IMR-90 (cell line): Measurements from ENCODE around the gene SLC7A6OS. TPM values are rescaled to one million over a fixed set of nuclear protein-coding genes. Genes with fewer than 3 reads are reported as not detected.

ENCODE experiments used
- ATAC-seq: fragments of 200-7000 bp; cut with Tn5 transposase; 2 replicates; pipeline ENCODE4 v1.9.1; 2020; ENCODE audit warnings: low read depth, mild to moderate bottlenecking, moderate library complexity
- BruUV-seq: library from RNA; stranded (reverse); fragments of 400-500 nt; replicated peaks from 2 replicates; lab custom pipeline; 2021; lab: Mats Ljungman, UMichigan
- CTCF ChIA-PET: fragments of 300-600 bp; formaldehyde crosslinking; extraction: SDS; loops from one replicate; lab custom pipeline; 2021; ENCODE audit warnings: antibody characterized with exemption; lab: Yijun Ruan, JAX
- POLR2A ChIA-PET: fragments of 300-600 bp; sonication (Branson Sonifier 250); formaldehyde crosslinking; loops from one replicate; lab custom pipeline; 2022; ENCODE audit warnings: antibody characterized with exemption; ENCODE audit not compliant: unreplicated experiment; lab: Charles Lee
- DNase-seq: peaks from one replicate; pipeline ENCODE4 v3.0.0; 2013
- H2AFZ ChIP-seq: replicated peaks from 2 replicates; pipeline ENCODE3; 2013; ENCODE audit warnings: low read length, mild to moderate bottlenecking; ENCODE audit not compliant: poor library complexity
- H2AK5ac ChIP-seq: 2 replicates; pipeline ENCODE4 v1.6.1; 2013; ENCODE audit warnings: low read depth, low read length, inconsistent platforms
- H2AK9ac ChIP-seq: replicated peaks from 2 replicates; pipeline ENCODE3; 2013; ENCODE audit warnings: mild to moderate bottlenecking, low read depth, low read length, moderate library complexity; ENCODE audit not compliant: poor library complexity
- H2BK120ac ChIP-seq: 2 replicates; pipeline ENCODE4 v1.6.1; 2013; ENCODE audit warnings: low read depth, low read length, inconsistent platforms
- H2BK15ac ChIP-seq: 3 replicates; pipeline ENCODE4 v1.6.1; 2013; ENCODE audit warnings: low read depth, low read length, inconsistent platforms
- H2BK20ac ChIP-seq: 2 replicates; pipeline ENCODE4 v1.6.1; 2013; ENCODE audit warnings: low read depth, mild to moderate bottlenecking, inconsistent platforms, low read length, moderate library complexity
- H2BK5ac ChIP-seq: 2 replicates; pipeline ENCODE4 v1.6.1; 2013; ENCODE audit warnings: mild to moderate bottlenecking, low read depth, low read length, inconsistent platforms; ENCODE audit not compliant: poor library complexity, severe bottlenecking
- H3K14ac ChIP-seq: replicated peaks from 2 replicates; pipeline ENCODE4 v1.6.1; 2013; ENCODE audit warnings: low read depth, low read length, inconsistent platforms
- H3K18ac ChIP-seq: 2 replicates; pipeline ENCODE4 v1.6.1; 2013; ENCODE audit warnings: low read depth, low read length, control low read depth
- H3K23ac ChIP-seq: 2 replicates; pipeline ENCODE4 v1.6.1; 2013; ENCODE audit warnings: low read depth, low read length, inconsistent platforms
- H3K27ac ChIP-seq: 2 replicates; pipeline ENCODE4 v1.5.1; 2013; ENCODE audit warnings: mild to moderate bottlenecking, control low read depth, low read length; ENCODE audit not compliant: insufficient read depth
- H3K27me3 ChIP-seq: 2 replicates; pipeline ENCODE4 v1.6.1; 2013; ENCODE audit warnings: low read length; ENCODE audit not compliant: control insufficient read depth, insufficient read depth
- H3K36me3 ChIP-seq: 2 replicates; pipeline ENCODE4 v1.6.1; 2013; ENCODE audit warnings: low read length, mixed read lengths; ENCODE audit not compliant: control insufficient read depth, insufficient read depth
- H3K4ac ChIP-seq: 2 replicates; pipeline ENCODE4 v1.6.1; 2013; ENCODE audit warnings: low read depth, low read length, inconsistent platforms
- H3K4me1 ChIP-seq: 2 replicates; pipeline ENCODE4 v1.6.1; 2013; ENCODE audit warnings: low read length, mixed read lengths; ENCODE audit not compliant: control insufficient read depth, insufficient read depth
- H3K4me2 ChIP-seq: 2 replicates; pipeline ENCODE4 v1.6.1; 2013; ENCODE audit warnings: low read depth, mild to moderate bottlenecking, control low read depth, low read length, moderate library complexity
- H3K4me3 ChIP-seq: 2 replicates; pipeline ENCODE4 v1.5.1; 2013; ENCODE audit warnings: low read depth, mild to moderate bottlenecking, control low read depth, low read length, moderate library complexity; ENCODE audit not compliant: insufficient read depth
- H3K56ac ChIP-seq: 2 replicates; pipeline ENCODE4 v1.6.1; 2013; ENCODE audit warnings: low read length, inconsistent platforms; ENCODE audit not compliant: insufficient read depth; ENCODE audit errors: extremely low read depth
- H3K79me1 ChIP-seq, 2 experiments: 2 replicates each; pipeline ENCODE4 v1.6.1; 2013; ENCODE audit warnings: low read length in 2 of 2, inconsistent platforms in 1 of 2, low read depth in 1 of 2
- H3K9ac ChIP-seq: 2 replicates; pipeline ENCODE4 v1.6.1; 2013; ENCODE audit warnings: low read depth, low read length, control low read depth
- H3K9me1 ChIP-seq: 2 replicates; pipeline ENCODE4 v1.6.1; 2013; ENCODE audit warnings: low read length, inconsistent platforms; ENCODE audit not compliant: insufficient read depth
- H3K9me3 ChIP-seq: 2 replicates; pipeline ENCODE4 v1.6.1; 2013; ENCODE audit warnings: low read length; ENCODE audit not compliant: control insufficient read depth, insufficient read depth
- H4K20me1 ChIP-seq: 2 replicates; pipeline ENCODE4 v1.6.1; 2013; ENCODE audit warnings: low read length, inconsistent platforms; ENCODE audit not compliant: insufficient read depth
- H4K5ac ChIP-seq: 2 replicates; pipeline ENCODE4 v1.6.1; 2013; ENCODE audit warnings: mild to moderate bottlenecking, low read depth, low read length, control low read depth
- H4K8ac ChIP-seq, 2 experiments: 2 replicates each; pipeline ENCODE4 v1.6.1; 2013; ENCODE audit warnings: low read depth in 2 of 2, low read length in 2 of 2, control low read depth in 1 of 2, inconsistent platforms in 1 of 2
- H4K91ac ChIP-seq: 2 replicates; pipeline ENCODE4 v1.6.1; 2013; ENCODE audit warnings: low read depth, low read length, inconsistent platforms; ENCODE audit not compliant: insufficient read depth
- BHLHE40 ChIP-seq: fragments of 150-350 bp; IDR thresholded peaks from 2 replicates; pipeline ENCODE4 v1.6.1; 2016; ENCODE audit warnings: mild to moderate bottlenecking, low read depth, low read length
- CEBPB ChIP-seq: IDR thresholded peaks from 2 replicates; pipeline ENCODE4 v1.6.1; 2012; ENCODE audit warnings: low read depth, low read length, improper control_type of control experiment
- CHD1 ChIP-seq: IDR thresholded peaks from 2 replicates; pipeline ENCODE4 v1.6.1; 2012; ENCODE audit warnings: low read depth, low read length, improper control_type of control experiment
- FOS ChIP-seq: fragments of 150-350 bp; IDR thresholded peaks from 2 replicates; pipeline ENCODE4 v1.6.1; 2016; ENCODE audit warnings: low read depth, low read length
- MAFK ChIP-seq: IDR thresholded peaks from 2 replicates; pipeline ENCODE4 v1.6.1; 2012; ENCODE audit warnings: low read depth, low read length, improper control_type of control experiment
- MAZ ChIP-seq: IDR thresholded peaks from 2 replicates; pipeline ENCODE4 v1.6.1; 2012; ENCODE audit warnings: low read depth, mild to moderate bottlenecking, low read length, improper control_type of control experiment, moderate library complexity, borderline replicate concordance
- MXI1 ChIP-seq: IDR thresholded peaks from 2 replicates; pipeline ENCODE4 v1.6.1; 2012; ENCODE audit warnings: low read depth, mild to moderate bottlenecking, low read length, moderate library complexity, borderline replicate concordance
- NFE2L2 ChIP-seq: fragments of 150-350 bp; IDR thresholded peaks from 2 replicates; pipeline ENCODE4 v1.6.1; 2016; ENCODE audit warnings: low read depth, mild to moderate bottlenecking, low read length
- POLR2A ChIP-seq: IDR thresholded peaks from 2 replicates; pipeline ENCODE4 v1.6.1; 2012; ENCODE audit warnings: mild to moderate bottlenecking, low read depth, low read length
- RAD21 ChIP-seq: IDR thresholded peaks from 2 replicates; pipeline ENCODE4 v1.6.1; 2012; ENCODE audit warnings: low read length, improper control_type of control experiment
- RCOR1 ChIP-seq: IDR thresholded peaks from 2 replicates; pipeline ENCODE4 v1.6.1; 2012; ENCODE audit warnings: mild to moderate bottlenecking, low read length, improper control_type of control experiment; ENCODE audit not compliant: insufficient replicate concordance
- RFX5 ChIP-seq: IDR thresholded peaks from 2 replicates; pipeline ENCODE4 v1.8.0; 2012; ENCODE audit warnings: low read depth, mild to moderate bottlenecking, low read length, moderate library complexity
- SMC3 ChIP-seq: fragments of 150-350 bp; IDR thresholded peaks from 2 replicates; pipeline ENCODE4 v1.6.1; 2016; ENCODE audit warnings: low read depth, mild to moderate bottlenecking, antibody characterized with exemption, low read length, moderate library complexity
- WGBS, 2 experiments: methylation state at CpG; one replicate each; pipeline versions ENCODE4 v1.1.5 to v1.1.7; 2013; ENCODE audit warnings: missing lambda C conversion rate in 2 of 2; ENCODE audit not compliant: insufficient read length in 1 of 2; ENCODE audit errors: extremely low coverage in 2 of 2; 5-methylcytosine and 5-hydroxymethylcytosine counted together
- dilution Hi-C: fragments of 300-500 bp; cut with HindIII; formaldehyde crosslinking; loops from one replicate; pipeline ENCODE4 v1.14.3; 2018; ENCODE audit warnings: low sequenced_read_pairs; ENCODE audit not compliant: unreplicated experiment
- in situ Hi-C: fragments of 300-500 bp; cut with MboI; formaldehyde crosslinking; loops from 3 replicates; pipeline ENCODE4 v1.14.3; 2019; ENCODE audit warnings: low sequenced_read_pairs, inconsistent platforms, mixed read lengths
- intact Hi-C: fragments of 100-400 bp; cut with micrococcal nuclease; formaldehyde crosslinking; loops from 2 replicates; pipeline ENCODE4 v1.10.0; 2022
- polyA plus RNA-seq, 3 experiments: library from polyadenylated mRNA; depleted of rRNA; stranded (reverse); fragments of >200 nt; gene quantifications; 2 replicates each; pipeline ENCODE4 v1.2.3, GENCODE V29; 2012; ENCODE audit warnings: low replicate concordance in 1 of 3
- total RNA-seq: library from RNA; depleted of rRNA; stranded (reverse); fragments of >200 nt; gene quantifications from 2 replicates; pipeline ENCODE4 v1.2.3, GENCODE V29; 2012
- TF ChIP-seq, protein P1 (sequence below): fragments of 150-350 bp; IDR thresholded peaks from 2 replicates; pipeline ENCODE4 v1.6.1; 2017; ENCODE audit warnings: mild to moderate bottlenecking, antibody characterized with exemption, low read length, low read depth
- TF ChIP-seq, protein P2 (sequence below): fragments of 150-350 bp; IDR thresholded peaks from 2 replicates; pipeline ENCODE4 v1.6.1; 2016; ENCODE audit warnings: low read depth, mild to moderate bottlenecking, low read length, moderate library complexity, borderline replicate concordance
- TF ChIP-seq, protein P3 (sequence below): conservative IDR thresholded peaks from 2 replicates; pipeline ENCODE4 v1.5.1; 2012; ENCODE audit warnings: mild to moderate bottlenecking, low read depth, low read length, improper control_type of control experiment

SLC7A6OS gene
- total and polyA plus RNA-seq, 2 of the 4 experiments (the other 2 are of a cell fraction): 6.8 to 8.4 TPM

- H3K36me3 ChIP-seq: peaks cover 22% of the 10 kb centered on the region
- dilution Hi-C loops: no loop called here
- H3K79me1 ChIP-seq: peaks cover 0 to 19% of the 10 kb centered on the region in 2 experiments; a peak in 2 of 4 replicates
- no peak overlapping the region for H2AK5ac ChIP-seq
- H3K9me3 ChIP-seq: no peaks in the 10 kb centered on the region
- no peak overlapping the region for H4K8ac ChIP-seq
- H3K9ac ChIP-seq: no peak overlapping the region
- ATAC-seq (no peak), DNase-seq (peak; percentile 7)
- TF ChIP-seq RFX5 (no peak), NFE2L2 (no peak), SMC3 (no peak), BHLHE40 (no peak), MAZ (no peak), CEBPB (no peak), RCOR1 (no peak), POLR2A (no peak), CHD1 (no peak), MAFK (no peak), MXI1 (no peak), RAD21 (no peak), FOS (no peak)
- TF ChIP-seq, protein P1, sequence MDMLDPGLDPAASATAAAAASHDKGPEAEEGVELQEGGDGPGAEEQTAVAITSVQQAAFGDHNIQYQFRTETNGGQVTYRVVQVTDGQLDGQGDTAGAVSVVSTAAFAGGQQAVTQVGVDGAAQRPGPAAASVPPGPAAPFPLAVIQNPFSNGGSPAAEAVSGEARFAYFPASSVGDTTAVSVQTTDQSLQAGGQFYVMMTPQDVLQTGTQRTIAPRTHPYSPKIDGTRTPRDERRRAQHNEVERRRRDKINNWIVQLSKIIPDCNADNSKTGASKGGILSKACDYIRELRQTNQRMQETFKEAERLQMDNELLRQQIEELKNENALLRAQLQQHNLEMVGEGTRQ: no peak
- TF ChIP-seq, protein P2, sequence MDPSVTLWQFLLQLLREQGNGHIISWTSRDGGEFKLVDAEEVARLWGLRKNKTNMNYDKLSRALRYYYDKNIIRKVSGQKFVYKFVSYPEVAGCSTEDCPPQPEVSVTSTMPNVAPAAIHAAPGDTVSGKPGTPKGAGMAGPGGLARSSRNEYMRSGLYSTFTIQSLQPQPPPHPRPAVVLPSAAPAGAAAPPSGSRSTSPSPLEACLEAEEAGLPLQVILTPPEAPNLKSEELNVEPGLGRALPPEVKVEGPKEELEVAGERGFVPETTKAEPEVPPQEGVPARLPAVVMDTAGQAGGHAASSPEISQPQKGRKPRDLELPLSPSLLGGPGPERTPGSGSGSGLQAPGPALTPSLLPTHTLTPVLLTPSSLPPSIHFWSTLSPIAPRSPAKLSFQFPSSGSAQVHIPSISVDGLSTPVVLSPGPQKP: no peak
- TF ChIP-seq, protein P3, sequence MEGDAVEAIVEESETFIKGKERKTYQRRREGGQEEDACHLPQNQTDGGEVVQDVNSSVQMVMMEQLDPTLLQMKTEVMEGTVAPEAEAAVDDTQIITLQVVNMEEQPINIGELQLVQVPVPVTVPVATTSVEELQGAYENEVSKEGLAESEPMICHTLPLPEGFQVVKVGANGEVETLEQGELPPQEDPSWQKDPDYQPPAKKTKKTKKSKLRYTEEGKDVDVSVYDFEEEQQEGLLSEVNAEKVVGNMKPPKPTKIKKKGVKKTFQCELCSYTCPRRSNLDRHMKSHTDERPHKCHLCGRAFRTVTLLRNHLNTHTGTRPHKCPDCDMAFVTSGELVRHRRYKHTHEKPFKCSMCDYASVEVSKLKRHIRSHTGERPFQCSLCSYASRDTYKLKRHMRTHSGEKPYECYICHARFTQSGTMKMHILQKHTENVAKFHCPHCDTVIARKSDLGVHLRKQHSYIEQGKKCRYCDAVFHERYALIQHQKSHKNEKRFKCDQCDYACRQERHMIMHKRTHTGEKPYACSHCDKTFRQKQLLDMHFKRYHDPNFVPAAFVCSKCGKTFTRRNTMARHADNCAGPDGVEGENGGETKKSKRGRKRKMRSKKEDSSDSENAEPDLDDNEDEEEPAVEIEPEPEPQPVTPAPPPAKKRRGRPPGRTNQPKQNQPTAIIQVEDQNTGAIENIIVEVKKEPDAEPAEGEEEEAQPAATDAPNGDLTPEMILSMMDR: no peak
- H2BK5ac ChIP-seq: no peak overlapping the region
- H3K9me1 ChIP-seq: no peaks in the 10 kb centered on the region
- no peak overlapping the region for H3K56ac ChIP-seq
- H2BK120ac ChIP-seq: no peak overlapping the region
- POLR2A ChIA-PET: no interaction called here
- intact Hi-C loops: no loop called here
- H3K27ac ChIP-seq: no peak overlapping the region
- WGBS, 2 experiments: 90% methylated on average over 2 of the region's 6 CpGs; no CpG with 5 or more reads in 1 of the 2 experiments
- H2BK15ac ChIP-seq: no peak overlapping the region
- no peak overlapping the region for H3K18ac ChIP-seq
- H2BK20ac ChIP-seq: no peak overlapping the region
- H3K4ac ChIP-seq: no peak overlapping the region
- no peak overlapping the region for H3K14ac ChIP-seq
- CTCF ChIA-PET: interaction anchor here (0.6 kb wide), 1 partner anchor 43 kb away, joined by 5 read pairs; no protein-coding TSS in a partner anchor
- no TSS peak for BruUV-seq
- H4K5ac ChIP-seq: no peak overlapping the region
- no peak overlapping the region for H2AK9ac ChIP-seq
- H3K4me2 ChIP-seq: no peak overlapping the region
- no peak overlapping the region for H2AFZ ChIP-seq
- no peak overlapping the region for H3K23ac ChIP-seq
- in situ Hi-C loops: no loop called here
- H3K4me3 ChIP-seq: no peak overlapping the region
- H3K4me1 ChIP-seq: no peaks in the 10 kb centered on the region
- H4K20me1 ChIP-seq: no peaks in the 10 kb centered on the region
- H3K27me3 ChIP-seq: no peaks in the 10 kb centered on the region
- no peak overlapping the region for H4K91ac ChIP-seq
These were observed 8.6 kb upstream of the SLC7A6OS start for GRCh38 chr16:68319185-68319908.
